HG02970 (cell line): ENCODE measurements around the gene SDE2.

Source experiments
- ATAC-seq: cut with Tn5 transposase; IDR thresholded peaks from one replicate; pipeline ENCODE4 v1.9.1; 2021; ENCODE audit warnings: mild to moderate bottlenecking, moderate library complexity, moderate number of reproducible peaks; ENCODE audit not compliant: unreplicated experiment, low FRiP score

Gene SDE2

GRCh38 chr1:225999227-225999911, at the start of gene SDE2:
TSS of gene SDE2 (minus strand) at chr1:225999343. CDS start at chr1:225999312, 31 bp downstream.
- peak; percentile 75 for ATAC-seq

DNA sequence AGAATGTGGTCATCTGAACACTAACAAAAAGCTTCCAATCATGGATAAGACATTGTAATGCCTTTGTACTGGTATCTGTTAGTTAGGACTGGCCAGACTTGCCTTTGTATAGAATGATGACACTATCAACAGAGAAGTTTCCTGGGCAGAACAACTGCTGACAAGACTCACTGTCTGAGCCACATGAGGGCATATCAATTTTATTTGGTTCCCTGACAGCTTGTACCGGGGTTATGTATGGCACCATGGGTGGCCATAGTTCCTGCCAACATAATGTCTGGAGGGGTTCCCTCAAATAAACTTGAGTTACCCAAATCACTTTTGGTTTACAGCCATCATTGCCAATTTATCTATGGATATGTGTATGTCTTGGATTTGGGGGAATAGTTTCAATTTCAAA, 49.7 kb upstream of the SDE2 start:
- ATAC-seq: no peak

GRCh38 chr1:226047495-226047894, 48.4 kb upstream of the SDE2 start:
- no peak for ATAC-seq

DNA sequence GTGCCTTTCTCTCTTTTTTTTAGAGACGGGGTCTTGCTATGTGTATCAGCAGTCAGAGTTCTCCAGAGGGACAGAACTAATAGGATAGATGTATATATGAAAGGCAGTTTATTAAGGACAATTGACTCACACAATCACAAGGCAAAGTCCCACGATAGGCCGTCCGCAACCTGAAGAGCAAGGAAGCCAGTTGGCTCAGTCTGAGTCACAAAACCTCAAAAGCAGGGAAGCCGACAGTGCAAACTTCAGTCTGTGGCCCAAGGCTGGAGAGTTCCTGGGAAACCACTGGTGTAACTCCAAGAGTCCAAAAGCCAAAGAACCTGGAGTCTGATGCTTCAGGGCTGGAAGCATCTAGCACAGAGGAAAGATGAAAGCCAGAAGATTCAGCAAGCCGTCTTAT, 47.1 kb upstream of the SDE2 start:
- no peak for ATAC-seq

- no peak for ATAC-seq
These were observed 45.5 kb upstream of the SDE2 start for GRCh38 chr1:226044514-226045101.

- ATAC-seq: no peak
These were observed 42.3 kb upstream of the SDE2 start for GRCh38 chr1:226041419-226041818.

DNA sequence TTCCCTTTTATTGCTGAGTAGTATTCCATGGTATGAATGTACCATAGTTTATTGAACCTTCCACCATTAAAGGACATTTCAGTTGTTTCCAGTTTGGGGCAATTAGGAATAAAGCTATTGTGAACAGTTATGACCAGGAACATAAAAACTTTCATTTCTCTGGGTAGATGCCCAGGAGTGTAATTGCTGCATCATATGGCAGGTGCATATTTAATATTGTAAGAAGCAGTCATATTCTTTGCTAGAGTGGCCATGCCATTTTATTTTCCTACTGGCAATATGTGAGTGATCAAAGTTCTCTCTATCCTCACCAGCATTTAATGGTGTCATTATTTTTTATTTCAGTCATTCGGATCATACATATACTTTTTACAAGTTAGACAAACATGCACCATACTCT, 39.5 kb upstream of the SDE2 start:
- no peak for ATAC-seq

DNA sequence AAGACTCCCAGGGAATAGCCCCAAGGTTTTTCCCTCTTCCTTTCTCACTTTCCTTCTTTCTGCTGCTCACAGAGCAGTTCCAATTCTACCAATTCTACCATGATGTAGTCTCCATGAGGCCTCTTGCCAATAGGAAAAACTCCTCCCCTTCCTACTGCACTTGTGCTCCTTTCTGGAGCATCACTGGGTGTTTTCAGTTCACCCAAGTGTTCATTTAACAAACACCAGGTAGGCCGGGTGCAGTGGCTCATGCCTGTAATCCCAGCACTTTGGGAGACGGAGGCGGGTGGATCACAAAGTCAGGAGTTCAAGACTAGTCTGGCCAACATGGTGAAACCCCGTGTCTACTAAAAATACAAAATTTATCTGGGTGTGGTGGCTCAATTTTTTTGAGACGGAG, 36.8 kb upstream of the SDE2 start:
- no peak for ATAC-seq

- ATAC-seq: no peak
These were observed 35.3 kb upstream of the SDE2 start for GRCh38 chr1:226034482-226034881.

- ATAC-seq: no peak
These were observed 34.8 kb upstream of the SDE2 start for GRCh38 chr1:226033991-226034390.

- no peak for ATAC-seq
These were observed 34.4 kb upstream of the SDE2 start for GRCh38 chr1:226033582-226033981.

DNA sequence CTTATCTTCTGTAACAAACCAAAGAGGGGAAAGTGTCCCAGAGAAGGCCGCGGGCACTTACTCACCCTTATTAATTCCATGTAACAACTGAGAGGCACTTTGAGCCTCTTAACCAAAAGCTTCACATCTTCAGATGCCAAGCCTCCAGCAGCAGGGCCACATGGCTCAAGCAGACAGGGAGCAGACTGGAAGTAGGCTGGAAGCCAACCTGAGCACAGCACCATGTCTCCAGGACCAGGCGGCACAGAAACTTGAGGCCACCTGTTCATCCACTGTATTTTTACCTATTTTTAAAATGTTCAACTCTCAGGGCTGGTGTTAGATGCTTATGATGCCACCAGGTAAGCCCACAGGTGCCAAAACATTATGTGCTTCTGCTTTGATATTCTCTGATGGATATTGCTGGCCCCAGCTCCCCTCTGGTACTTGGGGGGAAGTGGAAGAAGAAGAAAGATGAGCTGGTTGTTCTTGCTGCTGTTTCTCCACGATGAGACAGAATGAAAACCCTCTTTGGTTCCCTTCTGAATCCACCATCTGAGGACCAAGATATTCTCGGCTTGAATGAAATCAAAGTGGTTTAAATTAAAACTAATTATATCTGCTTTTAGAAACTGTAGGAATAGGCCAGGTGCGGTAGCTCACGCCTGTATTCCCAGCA, 30.6 kb upstream of the SDE2 start:
- ATAC-seq: no peak

GRCh38 chr1:226029093-226029496, 30.0 kb upstream of the SDE2 start:
- ATAC-seq: peak; percentile 82

DNA sequence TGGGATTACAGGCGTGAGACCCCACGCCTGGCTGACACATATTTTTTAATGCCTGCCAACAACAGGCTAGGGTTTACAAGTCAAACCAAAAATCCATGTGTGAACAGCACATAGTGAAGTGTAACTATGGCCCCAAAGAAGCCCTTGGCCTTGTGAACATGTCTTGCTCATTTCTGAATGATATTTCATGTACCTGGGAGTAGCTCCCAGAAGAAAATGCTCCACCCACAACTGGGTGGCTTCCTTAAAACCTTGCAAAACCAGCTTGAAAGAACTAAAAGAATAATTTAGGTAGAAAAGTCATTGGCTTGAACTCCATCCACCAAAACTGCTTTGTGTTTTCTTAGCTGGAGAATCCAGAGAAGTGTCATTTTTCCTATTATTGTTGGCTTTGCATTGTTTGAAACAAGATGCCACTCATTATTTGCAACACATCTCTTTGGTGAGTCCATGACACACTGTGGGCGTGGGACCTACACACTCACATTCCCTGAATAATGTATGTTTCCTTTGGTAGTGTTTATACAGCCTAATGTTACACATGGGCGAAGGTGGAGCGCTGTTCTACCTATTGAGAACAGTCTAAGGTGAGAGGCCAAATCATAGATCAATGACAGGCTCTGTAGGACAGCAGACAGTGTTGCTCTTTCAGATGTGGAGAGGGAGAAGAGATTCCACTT, 28.5 kb upstream of the SDE2 start:
- ATAC-seq: no peak

GRCh38 chr1:226026833-226027232, 27.7 kb upstream of the SDE2 start:
- no peak for ATAC-seq

DNA sequence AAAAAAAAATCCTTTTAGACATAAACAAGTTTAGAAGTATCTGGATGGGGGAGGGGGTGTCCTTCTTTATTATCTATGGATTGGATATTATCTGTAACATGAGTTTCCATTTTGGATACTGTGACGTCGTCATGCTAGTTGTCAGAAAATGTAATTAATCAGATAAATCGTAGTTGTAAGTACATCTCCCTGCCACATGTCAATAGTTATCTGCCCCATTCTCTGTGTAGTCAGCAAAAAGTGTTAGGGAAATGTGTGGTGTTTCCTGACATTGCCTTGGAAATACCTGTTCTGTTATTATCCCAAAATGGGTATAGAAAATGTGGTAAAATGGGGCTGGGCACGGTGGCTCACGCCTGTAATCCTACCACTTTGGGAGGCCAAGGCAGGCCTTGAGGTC, 24.6 kb upstream of the SDE2 start:
- no peak for ATAC-seq

- no peak for ATAC-seq
These were observed 22.7 kb upstream of the SDE2 start for GRCh38 chr1:226021801-226022200.

GRCh38 chr1:226021401-226021800, 22.3 kb upstream of the SDE2 start:
- ATAC-seq: no peak

GRCh38 chr1:226019572-226019971, 20.4 kb upstream of the SDE2 start:
- no peak for ATAC-seq

- no peak for ATAC-seq
These were observed 17.9 kb upstream of the SDE2 start for GRCh38 chr1:226017070-226017469.

DNA sequence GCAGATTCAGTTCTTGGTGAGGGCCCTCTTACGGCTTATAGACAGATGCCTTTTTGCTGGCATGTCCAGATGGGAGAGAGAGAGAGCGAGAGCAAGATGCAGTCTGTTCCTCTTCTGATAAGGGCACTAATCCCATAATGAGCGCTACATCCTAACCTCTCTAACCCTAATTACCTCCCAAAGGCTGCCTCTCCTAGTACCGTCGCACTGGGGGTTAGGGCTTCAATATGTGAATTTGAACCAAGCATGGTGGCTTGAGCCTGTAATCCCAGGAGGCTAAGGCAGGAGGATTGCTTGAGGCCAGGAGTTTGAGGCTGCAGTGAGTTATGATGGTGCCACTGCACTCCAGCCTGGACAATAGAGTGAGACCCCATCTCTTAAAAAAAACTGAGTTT, 10.5 kb upstream of the SDE2 start:
- ATAC-seq: no peak
